HG03135 (cell line): ENCODE data around the gene CCDC106.

Source experiments
- ATAC-seq: cut with Tn5 transposase; IDR thresholded peaks from one replicate; pipeline ENCODE4 v1.9.1; 2021; ENCODE audit warnings: mild to moderate bottlenecking, moderate library complexity; ENCODE audit not compliant: unreplicated experiment

CCDC106 gene

DNA sequence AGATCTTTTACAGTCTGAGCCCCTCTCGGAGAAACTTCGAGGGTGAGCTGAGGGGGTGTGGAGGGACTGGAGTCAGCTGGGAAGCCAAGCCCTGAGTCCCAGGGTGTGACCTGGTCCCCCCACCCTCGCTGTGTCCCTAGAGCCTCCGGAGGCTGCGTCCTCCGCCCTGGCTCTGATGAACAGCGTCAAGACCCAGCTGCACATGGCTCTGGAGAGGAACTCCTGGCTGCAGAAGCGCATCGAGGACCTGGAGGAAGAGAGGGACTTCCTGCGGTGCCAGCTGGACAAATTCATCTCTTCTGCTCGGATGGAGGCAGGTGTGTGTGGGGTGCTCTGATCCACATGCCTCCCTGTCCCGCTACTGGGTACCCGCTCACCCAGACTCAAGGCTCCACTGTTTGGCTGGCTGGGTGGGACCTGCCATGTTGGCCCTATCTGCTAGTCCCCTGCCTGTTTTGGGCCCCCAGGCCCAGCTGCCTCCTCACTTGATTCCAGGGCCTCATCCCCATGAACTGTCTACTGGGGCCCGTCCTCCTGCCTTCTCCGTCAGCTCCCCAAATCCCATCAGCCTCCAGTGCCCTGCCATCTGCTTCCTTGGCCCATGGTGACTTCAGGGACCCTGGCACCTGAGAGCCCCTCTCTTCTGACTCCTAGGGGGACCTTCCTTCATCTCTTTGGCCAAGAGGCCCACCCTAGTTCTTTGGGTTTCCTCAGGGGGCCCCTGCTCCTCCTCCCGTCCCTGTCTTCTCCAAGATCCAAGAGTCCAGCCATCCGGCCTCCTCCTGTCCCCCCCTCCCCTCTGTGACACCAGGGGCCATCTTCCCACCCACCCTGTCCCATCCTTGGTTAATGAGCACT lies 1.5 kb downstream of the CCDC106 start:
- ATAC-seq: no peak

DNA sequence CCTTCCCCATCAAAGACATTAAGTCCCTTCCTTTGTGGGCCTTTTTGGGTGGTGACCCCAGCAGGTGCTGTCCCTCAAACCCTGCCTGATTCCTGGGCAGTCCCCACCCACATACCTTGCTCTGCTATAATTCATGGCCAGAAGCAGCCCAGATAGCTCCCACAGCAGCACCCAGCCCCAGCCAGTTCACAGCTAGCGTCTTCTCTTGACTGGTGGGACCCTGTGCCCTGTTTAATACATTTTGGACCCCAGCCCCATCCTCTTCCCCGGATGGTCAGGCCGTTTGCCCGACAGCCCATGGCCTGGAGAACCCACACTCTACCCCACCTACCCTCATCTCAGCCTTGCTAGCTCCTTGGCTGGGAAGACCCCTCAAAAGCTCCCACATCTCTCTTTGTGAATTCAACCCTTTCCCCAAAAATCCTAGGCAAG lies 2.1 kb downstream of the CCDC106 start:
- no peak for ATAC-seq

DNA sequence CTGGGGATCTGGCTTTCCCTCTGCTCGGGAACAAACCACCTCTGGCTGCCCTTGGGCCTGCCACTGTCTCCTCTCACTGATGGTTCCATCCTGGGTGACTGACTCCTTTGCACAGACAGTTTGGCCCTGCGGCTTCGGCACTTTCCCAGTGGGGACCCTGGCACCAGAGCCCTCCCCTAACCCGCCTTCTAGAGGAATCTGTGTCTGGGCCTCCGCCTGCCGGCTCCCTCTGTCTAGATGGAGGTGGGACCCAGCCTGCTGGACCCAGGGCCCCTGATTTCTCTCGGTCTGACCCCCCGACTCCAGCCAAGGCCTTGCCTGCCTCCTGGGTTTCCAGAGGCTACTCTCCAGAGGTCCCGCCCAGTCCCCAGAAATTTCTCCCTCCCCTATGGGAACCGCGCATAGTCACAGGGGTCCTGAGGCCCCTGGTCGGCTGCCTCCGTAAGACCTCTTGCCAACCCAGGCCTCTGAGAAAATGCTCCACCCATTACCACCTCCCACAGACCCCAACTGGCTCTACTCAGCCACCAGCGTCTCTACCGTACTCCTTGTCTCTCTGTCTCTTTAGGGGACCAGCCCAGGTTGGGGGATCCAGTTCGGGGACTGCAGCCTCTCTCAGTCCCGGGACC lies 2.7 kb downstream of the CCDC106 start:
- ATAC-seq: no peak

DNA sequence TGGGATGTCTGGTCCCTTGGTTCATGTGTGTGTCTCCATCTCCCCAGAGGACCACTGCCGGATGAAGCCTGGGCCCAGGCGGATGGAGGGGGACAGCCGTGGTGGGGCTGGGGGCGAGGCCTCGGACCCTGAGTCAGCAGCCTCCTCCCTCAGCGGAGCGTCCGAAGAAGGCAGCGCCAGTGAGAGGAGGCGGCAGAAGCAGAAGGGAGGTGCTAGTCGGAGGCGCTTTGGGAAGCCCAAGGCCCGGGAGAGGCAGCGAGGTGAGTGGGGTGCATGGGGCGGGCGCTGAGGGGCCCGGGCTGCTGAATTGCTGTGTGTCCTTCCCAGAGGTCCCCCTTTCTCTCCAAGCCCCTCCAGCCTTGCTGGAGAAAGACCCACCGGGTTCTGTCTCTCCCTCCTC lies 3.2 kb downstream of the CCDC106 start:
- ATAC-seq: no peak

DNA sequence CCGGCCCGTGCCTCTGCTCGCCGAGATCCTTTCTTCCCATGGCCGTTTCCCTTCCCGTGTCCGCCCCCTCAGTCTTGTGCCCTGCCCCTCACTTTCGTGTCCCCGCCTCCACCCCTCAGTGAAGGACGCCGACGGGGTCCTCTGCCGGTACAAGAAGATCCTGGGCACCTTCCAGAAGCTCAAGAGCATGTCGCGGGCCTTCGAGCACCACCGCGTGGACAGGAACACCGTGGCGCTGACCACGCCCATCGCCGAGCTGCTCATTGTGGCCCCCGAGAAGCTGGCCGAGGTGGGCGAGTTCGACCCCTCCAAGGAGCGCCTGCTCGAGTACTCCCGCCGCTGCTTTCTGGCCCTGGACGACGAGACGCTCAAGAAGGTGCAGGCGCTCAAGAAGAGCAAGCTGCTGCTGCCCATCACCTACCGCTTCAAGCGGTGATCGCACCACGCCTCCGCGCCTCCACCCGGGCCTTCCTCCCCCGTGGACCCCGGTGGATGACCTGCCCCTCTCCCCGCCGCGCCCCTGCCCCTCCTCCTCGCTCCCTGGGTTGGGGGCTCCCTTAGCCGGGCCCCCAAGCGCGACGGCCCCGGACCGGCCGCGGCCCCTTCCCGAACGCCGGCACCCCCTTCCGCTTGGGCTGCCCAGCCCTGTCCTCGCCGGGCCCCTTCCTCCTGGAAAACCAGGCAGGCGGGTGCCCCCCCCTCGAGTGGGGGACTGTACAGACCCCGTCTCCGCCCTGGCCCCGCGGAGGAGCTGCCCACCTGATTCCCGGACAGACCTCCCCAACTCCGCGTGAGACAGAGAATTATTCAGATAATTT lies 4.5 kb downstream of the CCDC106 start:
- ATAC-seq: no peak

DNA sequence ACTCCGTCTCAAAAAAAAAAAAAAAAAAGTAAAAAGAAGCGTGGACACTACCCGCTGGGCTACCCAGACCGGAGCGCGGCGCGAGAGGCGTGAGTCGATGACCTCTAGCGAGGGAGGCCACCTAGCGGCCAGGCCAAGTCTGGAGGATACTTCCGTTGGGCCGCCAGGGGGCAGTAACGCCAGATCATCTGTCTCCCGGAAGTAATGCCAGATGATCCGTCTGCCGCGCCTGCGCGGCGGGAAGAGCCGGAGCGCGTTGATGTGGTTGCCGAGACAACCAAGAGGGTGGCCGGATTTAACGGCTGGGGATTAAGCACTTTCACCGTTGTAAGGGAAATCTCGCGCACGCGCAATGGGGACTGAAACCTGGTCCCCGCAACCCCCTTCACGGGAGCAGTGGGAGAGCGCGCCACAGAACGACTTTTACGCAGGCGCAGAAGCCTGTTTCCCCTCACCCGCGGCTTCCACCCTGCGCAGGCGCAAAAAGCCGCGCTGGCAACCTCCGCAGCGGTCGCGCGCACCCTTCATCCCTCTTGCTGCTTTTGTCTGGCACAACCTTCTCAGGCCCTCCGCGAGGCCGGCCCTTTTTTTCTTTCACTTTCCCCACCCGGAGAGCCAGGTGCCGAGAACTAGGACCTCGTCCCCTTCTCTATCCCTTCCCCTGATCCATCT lies 5.8 kb downstream of the CCDC106 start:
- peak; percentile 36 for ATAC-seq

DNA sequence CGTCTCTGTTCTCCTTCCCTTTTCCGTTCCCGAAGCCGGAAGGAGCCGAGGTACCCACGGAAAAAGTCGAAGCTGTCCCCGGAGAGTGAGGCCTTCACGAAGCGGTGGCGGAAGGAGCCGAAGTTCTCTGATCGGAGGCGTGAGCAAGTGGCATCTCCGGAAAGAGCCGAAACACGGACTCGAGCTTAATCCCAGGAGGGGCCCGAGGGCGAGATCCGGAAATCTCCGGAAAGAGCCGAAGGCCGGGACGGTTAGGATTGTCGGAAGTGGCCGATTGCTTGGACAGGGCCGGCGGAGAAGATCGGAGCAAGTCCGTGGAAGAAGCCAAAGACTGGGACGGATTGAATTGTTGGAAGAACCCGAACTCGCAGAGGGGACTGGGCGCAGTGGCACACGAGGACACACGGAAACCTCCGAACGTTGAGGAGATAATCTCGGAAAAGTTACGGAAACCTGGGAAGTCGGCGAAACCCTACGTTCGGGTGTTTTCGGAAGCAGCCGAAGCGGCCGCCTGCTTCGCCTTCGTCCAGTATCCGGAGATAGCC lies 6.4 kb downstream of the CCDC106 start:
- ATAC-seq: peak; percentile 61

DNA sequence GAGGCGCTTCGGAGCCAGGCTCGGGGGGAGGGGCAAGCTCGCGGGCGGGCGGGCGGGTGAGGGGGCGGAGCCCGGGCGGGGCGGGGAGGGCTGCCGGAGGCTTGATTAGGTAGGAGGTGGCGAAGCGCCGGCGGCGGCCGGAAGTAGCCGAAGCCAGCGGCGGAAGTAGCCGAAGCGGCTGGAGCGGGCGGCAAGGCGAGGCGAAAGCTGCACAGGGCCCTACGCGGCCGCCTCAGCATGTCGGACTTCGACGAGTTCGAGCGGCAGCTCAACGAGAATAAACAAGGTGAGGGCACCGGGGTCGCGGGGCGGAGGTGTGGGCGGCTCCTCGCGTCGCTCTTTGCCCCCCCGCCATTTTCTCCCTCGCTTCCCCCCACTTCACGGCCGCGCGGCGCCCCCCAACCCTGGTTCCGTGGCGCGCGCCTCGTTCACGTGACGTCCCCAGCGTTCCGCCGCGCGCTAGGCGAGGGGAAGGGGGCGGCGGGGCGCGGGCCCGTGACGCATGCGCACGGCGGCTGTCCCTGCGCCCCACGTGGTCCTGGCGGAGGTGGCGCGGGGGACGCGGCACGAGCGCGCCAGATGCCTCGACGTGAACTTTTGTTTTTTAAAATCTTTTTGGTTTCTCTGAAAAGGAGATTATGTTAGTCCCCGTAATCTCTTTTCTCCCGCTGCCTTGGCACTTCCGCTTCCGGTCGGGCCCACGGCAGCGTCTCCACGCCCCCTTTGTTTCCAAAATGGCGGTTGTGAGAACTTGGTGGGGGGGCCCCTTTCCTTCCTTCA lies 7.0 kb downstream of the CCDC106 start, which contains the start of gene U2AF2:
Gene U2AF2 (plus strand): TSS at position 168 of the 780 bp plus-strand sequence. CDS start 70 bp downstream, at position 238.
- ATAC-seq: peak; percentile 34

DNA sequence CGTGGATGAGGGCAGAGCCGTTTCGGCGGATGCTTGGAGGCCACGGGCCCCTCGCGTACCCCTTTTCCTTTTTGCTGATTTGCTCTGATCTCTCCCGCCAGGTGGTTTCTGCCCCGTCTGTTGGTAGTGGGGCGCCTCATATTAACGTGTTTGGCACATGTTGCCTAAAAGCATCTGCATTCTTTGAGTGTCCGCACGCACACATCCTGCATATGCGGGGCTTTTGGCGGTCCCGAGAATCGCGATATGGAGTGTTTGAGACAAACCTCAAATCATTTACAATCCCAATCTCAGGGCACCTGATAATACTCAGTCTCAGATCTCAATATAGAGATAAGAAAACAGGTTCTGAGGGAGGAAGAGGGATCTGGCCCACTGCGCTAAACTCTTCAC lies 7.6 kb downstream of the CCDC106 start:
- ATAC-seq: no peak

DNA sequence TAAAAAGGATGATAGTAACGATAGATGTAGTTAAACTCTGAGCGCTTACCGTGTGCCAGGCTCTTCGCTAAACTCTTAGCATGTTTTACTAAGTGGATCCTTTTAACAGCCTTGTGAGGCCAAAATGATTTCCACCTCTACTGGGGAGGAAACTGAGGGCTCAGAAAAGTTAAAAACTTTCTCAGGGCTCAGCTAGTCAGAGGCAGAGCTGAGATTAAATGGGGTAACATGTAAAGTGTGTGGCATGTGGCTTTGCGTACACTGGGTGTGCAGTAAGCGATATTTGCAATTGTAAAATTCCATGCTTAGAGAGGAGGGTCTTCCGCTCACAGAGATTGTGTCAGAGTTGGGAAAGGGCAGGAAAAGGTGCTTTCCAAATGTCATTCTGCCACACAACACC lies 8.5 kb downstream of the CCDC106 start:
- no peak for ATAC-seq

DNA sequence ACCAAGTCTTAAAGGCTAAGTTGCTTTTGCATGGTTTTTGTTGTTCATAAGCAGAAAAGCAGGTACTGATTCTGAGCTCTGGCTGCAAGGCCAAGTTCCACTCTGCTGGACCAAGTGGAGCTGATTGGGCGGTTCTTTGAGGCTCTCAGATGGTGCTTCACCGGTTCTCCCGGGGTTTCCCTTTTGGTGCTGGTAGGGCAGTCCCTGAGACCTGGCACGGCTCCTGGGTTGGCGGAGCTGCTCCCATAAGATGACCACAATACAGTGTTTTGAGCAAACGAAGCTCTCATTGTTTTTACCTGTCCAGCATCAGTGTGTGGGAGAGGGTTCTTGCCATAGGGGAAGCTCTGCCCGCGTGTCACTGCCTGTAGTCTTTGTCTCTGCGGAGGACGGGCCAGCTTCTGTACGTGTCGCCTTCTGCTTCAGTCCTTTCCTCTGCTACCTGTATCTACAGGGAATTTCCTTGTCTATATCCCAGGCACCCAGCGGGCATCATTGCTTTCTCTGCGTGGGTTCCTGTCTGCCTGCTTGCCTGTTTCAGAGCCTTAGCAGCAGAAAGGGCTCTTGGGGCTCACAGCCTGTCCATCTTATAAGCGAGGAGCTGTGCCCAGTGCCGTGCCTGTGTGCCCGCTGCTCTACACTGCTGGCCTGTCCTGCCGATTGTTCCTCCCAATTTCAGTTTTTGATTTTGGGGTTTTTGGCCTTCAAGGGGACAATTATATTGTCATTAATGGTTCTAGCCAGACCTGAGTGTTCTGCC lies 9.2 kb downstream of the CCDC106 start:
- ATAC-seq: no peak

DNA sequence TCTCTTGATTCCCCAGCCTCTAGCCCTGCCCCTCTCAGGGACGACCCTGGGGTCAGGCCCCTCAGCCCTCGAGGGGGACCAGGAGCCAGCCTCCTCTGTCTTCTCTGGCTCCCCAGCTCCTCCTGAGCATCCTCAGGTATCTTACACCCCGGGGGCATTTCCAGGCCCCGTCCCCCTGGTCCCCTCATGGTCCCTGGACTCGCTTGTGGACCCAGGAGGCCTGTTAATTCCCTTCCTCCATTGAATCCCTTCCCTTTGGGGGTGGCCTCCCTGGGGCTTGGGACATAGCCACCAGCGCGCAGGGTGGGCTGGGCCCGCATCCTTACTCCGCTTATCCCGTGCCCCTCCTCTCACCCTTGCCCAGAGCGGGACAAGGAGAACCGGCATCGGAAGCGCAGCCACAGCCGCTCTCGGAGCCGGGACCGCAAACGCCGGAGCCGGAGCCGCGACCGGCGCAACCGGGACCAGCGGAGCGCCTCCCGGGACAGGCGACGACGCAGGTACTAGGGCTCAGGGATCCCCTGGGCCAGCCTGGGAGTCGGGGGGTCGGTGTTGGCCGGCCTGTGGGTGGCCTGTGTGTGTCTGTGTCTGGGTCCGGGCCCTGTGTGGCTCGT lies 10.9 kb downstream of the CCDC106 start:
- no peak for ATAC-seq

DNA sequence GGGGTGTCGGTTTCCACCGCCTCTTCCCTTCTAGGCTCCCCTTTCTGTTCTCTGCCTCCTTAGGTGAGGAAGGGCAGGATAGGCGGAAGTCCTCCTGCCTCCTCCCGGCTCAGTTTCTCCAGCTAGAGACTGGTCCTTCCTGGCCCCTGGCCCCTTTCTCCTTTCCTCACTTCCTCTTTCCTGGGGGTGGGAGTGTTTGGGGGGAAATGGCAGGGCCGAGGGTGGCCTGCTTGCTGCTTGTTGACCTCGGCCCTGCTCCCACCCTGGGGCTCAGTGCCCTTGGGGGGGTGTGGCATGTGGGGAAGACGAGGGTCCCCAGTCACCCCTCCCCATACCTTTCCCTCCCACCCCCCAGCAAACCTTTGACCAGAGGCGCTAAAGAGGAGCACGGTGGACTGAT lies 11.8 kb downstream of the CCDC106 start:
- no peak for ATAC-seq

DNA sequence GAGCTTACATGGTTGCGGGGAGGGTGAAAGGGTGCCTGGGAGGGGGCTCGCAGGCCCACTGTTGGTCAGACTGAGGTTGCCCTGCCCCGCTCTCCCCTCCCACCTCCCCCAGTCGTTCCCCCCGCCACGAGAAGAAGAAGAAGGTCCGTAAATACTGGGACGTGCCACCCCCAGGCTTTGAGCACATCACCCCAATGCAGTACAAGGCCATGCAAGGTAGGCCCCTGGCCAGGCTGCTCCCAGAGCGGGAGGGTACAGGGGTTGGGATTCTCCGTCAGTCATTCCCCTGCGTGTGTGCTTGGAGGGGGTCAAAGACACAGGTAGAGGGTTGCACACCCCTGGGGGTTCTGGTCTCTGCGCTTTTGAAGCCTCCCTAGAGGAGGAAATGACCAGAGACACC lies 12.4 kb downstream of the CCDC106 start:
- no peak for ATAC-seq

DNA sequence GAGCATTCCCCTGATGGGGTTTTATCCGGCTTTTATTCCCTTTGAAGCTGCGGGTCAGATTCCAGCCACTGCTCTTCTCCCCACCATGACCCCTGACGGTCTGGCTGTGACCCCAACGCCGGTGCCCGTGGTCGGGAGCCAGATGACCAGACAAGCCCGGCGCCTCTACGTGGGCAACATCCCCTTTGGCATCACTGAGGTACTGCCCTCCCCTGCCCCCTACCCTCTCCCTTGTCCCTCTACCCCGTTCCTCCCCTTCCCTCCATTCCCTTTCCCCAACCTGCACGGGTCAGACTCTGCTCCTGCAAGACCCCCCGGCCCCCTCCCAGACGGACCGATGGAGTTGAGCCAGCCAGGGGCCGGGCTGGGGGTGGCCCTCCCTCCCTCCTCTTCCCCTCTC lies 13.0 kb downstream of the CCDC106 start:
- no peak for ATAC-seq

DNA sequence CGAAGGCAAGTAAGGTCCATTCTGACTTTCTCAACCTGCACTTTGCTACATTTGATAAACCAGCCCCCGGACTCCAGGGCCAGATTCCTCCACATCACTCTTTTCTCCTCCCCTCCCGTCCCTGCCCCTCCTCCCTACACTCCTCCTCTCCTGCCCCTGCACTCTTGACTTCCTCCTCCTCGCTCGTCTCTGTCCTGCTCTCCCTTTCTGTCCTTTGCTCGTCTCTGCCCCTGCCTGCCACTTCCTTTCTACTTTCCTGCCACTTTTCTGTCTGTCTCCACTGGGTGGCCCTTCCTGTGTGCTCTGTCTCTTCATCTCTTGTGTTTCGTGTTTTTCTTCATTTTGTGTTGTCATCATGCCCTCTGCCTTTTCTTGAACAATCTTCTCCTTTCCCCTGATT lies 13.8 kb downstream of the CCDC106 start:
- no peak for ATAC-seq

DNA sequence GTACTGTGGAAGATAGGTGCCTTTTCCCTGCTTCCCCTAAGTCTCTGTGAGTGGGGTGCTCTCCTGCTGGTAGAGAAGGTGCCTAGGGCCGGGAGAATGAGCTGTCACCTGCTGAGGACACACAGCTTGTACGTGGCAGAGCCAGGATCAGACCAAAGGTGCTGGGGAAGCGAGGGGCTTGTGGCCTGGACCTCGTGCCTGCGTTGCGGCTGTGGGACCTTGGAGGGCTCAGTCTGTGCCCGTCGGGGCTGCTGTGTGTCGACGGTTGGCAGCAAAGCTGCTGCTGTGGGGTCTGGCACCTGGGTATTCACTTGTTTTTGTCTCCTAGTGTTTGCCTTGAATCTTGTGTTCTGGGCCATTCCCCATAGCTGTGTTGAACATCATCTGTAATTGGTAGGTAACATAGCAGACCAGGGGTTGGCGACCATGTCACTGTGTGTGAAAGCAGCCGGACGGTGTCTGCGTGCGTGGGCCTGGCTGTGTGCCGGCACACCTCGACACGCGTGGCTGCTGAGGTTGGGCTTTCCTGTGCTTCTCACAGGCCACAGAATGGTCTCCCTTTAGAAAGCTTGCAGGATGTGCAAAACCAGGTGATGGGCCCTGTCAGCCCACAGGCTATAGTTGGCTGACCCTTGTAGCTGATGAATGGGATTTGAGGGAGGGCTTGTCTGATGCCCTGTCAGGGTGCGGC lies 16.0 kb downstream of the CCDC106 start:
- no peak for ATAC-seq

DNA sequence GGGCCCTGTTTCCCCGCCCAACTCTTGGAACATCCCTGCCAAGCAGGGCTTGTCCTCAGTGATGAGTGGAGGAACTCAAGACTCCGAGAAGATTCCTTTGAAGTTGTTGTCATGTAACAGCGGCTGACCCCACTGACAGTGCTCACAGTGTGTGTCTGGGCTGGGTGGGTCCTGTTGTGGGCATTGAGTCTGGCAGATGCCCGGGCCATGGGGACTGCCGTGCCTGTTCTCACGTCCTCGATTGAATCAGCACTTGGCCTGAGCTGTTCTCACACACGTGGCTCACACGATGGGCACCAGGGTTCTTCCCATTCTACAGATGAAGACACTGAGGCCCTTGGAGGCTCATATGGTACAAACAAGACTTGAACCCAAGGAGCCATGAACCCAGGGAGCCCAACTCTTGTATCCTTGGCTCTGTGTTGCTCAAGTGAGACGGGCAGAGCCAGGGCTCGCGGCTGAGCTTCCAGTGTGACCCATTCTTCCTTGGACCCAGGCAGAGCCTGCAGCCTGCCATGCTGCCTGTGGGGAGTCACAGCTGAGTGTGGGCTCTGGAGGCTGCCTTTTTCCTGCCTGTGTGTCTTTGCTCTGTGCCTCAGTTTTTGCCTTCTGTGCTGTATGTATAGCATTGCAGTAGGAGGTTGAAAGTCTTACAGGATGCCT lies 18.5 kb downstream of the CCDC106 start:
- ATAC-seq: no peak
